K562 (cell line): ENCODE data around the gene PHF12. TPM values are rescaled to one million over a fixed set of nuclear protein-coding genes. Genes with fewer than 3 reads are reported as not detected.

Experiments
- ATAC-seq: fragments of 200-7000 bp; cut with Tn5 transposase; 3 replicates; pipeline ENCODE4 v1.9.1; 2020; ENCODE audit warnings: moderate library complexity
- BruUV-seq: library from RNA; stranded (reverse); fragments of 400-500 nt; replicated peaks from 2 replicates; lab custom pipeline; 2021; lab: Mats Ljungman, UMichigan
- CTCF ChIA-PET: fragments of 300-600 bp; formaldehyde crosslinking; extraction: SDS; loops from one replicate; lab custom pipeline; 2021; ENCODE audit warnings: low intra/inter-chr PET ratio; lab: Yijun Ruan, JAX
- POLR2A ChIA-PET: fragments of 300-600, 350-650 bp; sonication (Branson Sonifier 250); formaldehyde crosslinking; extraction: SDS; loops from one replicate; lab custom pipeline; 2021; ENCODE audit warnings: antibody characterized with exemption, inconsistent platforms; lab: Yijun Ruan, JAX
- DNase-seq, 4 experiments: peaks; one replicate each; pipeline versions ENCODE4 v3.0.0 to v3.0.0-alpha.2; 2011 to 2018; ENCODE audit warnings: low spot score in 3 of 4, mixed read lengths in 3 of 4; ENCODE audit errors: extremely low read depth in 1 of 4
- FAIRE-seq: peaks from 2 replicates; lab custom pipeline; 2011; peaks lifted over from hg19 to GRCh38; lab: Jason Lieb, UNC
- H2AFZ ChIP-seq: 2 replicates; pipeline ENCODE4 v1.6.0; 2011; ENCODE audit warnings: low read depth, low read length, control low read depth, inconsistent platforms
- H3K27ac ChIP-seq: fragments of 200-600 bp; 3 replicates; pipeline ENCODE4 v1.8.0; 2011; ENCODE audit warnings: low read depth, mild to moderate bottlenecking, control low read depth, inconsistent platforms, low read length, moderate library complexity, mixed read lengths; ENCODE audit errors: extremely low read depth
- H3K27me3 ChIP-seq, 2 experiments: fragments of 300-600 bp in 1 of 2; 2 replicates in 1 of 2; 3 replicates in 1 of 2; pipeline versions ENCODE4 v1.6.0 to v1.8.0; 2011; ENCODE audit warnings: inconsistent platforms in 2 of 2, low read length in 2 of 2, mild to moderate bottlenecking in 1 of 2, mixed read lengths in 1 of 2, moderate library complexity in 1 of 2; ENCODE audit not compliant: control insufficient read depth in 2 of 2, insufficient read depth in 2 of 2
- H3K36me3 ChIP-seq: fragments of 300-600 bp; 3 replicates; pipeline ENCODE4 v1.8.0; 2011; ENCODE audit warnings: mild to moderate bottlenecking, low read length, inconsistent platforms; ENCODE audit not compliant: control insufficient read depth, insufficient read depth
- H3K4me1 ChIP-seq, 2 experiments: fragments of 200-600 bp in 1 of 2; replicated peaks in 1 of 2; 2 replicates in 1 of 2; 3 replicates in 1 of 2; pipeline versions ENCODE4 v1.5.1 to v1.8.0; 2011; ENCODE audit warnings: inconsistent platforms in 2 of 2, low read length in 2 of 2, mild to moderate bottlenecking in 1 of 2, mixed read lengths in 1 of 2, moderate library complexity in 1 of 2; ENCODE audit not compliant: control insufficient read depth in 2 of 2, insufficient read depth in 2 of 2
- H3K4me2 ChIP-seq: 2 replicates; pipeline ENCODE4 v1.6.1; 2011; ENCODE audit warnings: low read length, control low read depth, inconsistent platforms, mixed read lengths; ENCODE audit not compliant: insufficient read depth
- H3K4me3 ChIP-seq: fragments of 200-600 bp; sonication (generic), shearing (Covaris generic); 2 replicates; pipeline ENCODE4 v1.5.1; 2016; ENCODE audit warnings: control low read depth, inconsistent platforms
- H3K79me2 ChIP-seq: fragments of 200-600 bp; 3 replicates; pipeline ENCODE4 v1.8.0; 2011; ENCODE audit warnings: low read length, inconsistent platforms; ENCODE audit not compliant: control insufficient read depth, insufficient read depth
- H3K9ac ChIP-seq, 2 experiments: 2 replicates each; pipeline versions ENCODE4 v1.6.0 to v1.6.1; 2011; ENCODE audit warnings: low read depth in 2 of 2, low read length in 2 of 2, control low read depth in 1 of 2, inconsistent platforms in 1 of 2, mild to moderate bottlenecking in 1 of 2, mixed read lengths in 1 of 2; ENCODE audit not compliant: insufficient read depth in 1 of 2
- H3K9me1 ChIP-seq: one replicate; pipeline ENCODE4 v1.6.0; 2011; ENCODE audit warnings: inconsistent platforms, mild to moderate bottlenecking, low read length, moderate library complexity; ENCODE audit not compliant: control insufficient read depth, insufficient read depth
- H3K9me3 ChIP-seq: replicated peaks from 2 replicates; pipeline ENCODE4 v1.5.1; 2011; ENCODE audit warnings: low read depth, low read length, inconsistent platforms; ENCODE audit not compliant: control insufficient read depth, insufficient read depth
- H4K20me1 ChIP-seq: replicated peaks from 2 replicates; pipeline ENCODE4 v1.6.1; 2011; ENCODE audit warnings: low read length, inconsistent platforms, mixed read lengths; ENCODE audit not compliant: control insufficient read depth, insufficient read depth
- PHB2 ChIP-seq: fragments of 450-650 bp; IDR thresholded peaks from 2 replicates; pipeline ENCODE4 v1.6.1; 2017; ENCODE audit warnings: low read depth
- PML ChIP-seq: IDR thresholded peaks from 2 replicates; pipeline ENCODE4 v1.6.1; 2012; ENCODE audit warnings: low read length, inconsistent platforms
- POLR2G ChIP-seq: fragments of 200-400 bp; formaldehyde crosslinking; IDR thresholded peaks from 2 replicates; pipeline ENCODE4 v1.6.1; 2017; ENCODE audit warnings: low read depth, mild to moderate bottlenecking, antibody characterized with exemption, low read length, moderate library complexity
- RBFOX2 ChIP-seq: fragments of 200-400 bp; formaldehyde crosslinking; IDR thresholded peaks from 2 replicates; pipeline ENCODE4 v1.6.1; 2017; ENCODE audit warnings: low read depth, mild to moderate bottlenecking, low read length, moderate library complexity
- SAFB2 ChIP-seq: fragments of 200-400 bp; formaldehyde crosslinking; IDR thresholded peaks from 2 replicates; pipeline ENCODE4 v1.6.1; 2018; ENCODE audit warnings: borderline replicate concordance, low read length, low read depth, moderate library complexity; ENCODE audit not compliant: severe bottlenecking
- ZNF165 ChIP-seq: fragments of 250-450 bp; sonication (Bioruptor Pico); IDR thresholded peaks from 2 replicates; pipeline ENCODE4 v1.4.0; 2020; ENCODE audit warnings: borderline replicate concordance
- WGBS: fragments of 100-300 bp; shearing (Covaris generic); methylation state at CpG from one replicate; pipeline ENCODE4 v1.1.6; 2016; ENCODE audit warnings: low coverage, mixed read lengths; ENCODE audit not compliant: insufficient coverage; ENCODE audit errors: missing lambda C conversion rate; 5-methylcytosine and 5-hydroxymethylcytosine counted together
- in situ Hi-C: fragments of 300-500 bp; cut with MboI; formaldehyde crosslinking; loops from 4 replicates; pipeline ENCODE4 v1.15.0; 2018; ENCODE audit warnings: inconsistent platforms, mixed read lengths
- intact Hi-C: fragments of 100-400 bp; cut with micrococcal nuclease; formaldehyde crosslinking; loops from 2 replicates; pipeline ENCODE4 v1.14.2; 2022
- polyA plus RNA-seq, 8 experiments: library from polyadenylated mRNA; depleted of rRNA in 4 of 8; stranded (reverse) in 5 of 8; unstranded in 3 of 8; fragments of >200 nt; fragmentation: Nextera tagmentation in 2 of 8; fragmentation: Illumina TruSeq in 1 of 8; extraction: Ambion mirVana in 2 of 8; extraction: Trizol in 1 of 8; gene quantifications; 2 replicates each; pipeline versions ENCODE4 v1.2.1 to v1.2.3, GENCODE V29; 2011 to 2014; ENCODE audit warnings: inconsistent platforms in 1 of 8, missing spikeins in 1 of 8
- total RNA-seq, 7 experiments: library from RNA; depleted of rRNA in 6 of 7; stranded (reverse); fragments of >200 nt in 6 of 7; fragmentation: Illumina TruSeq in 2 of 7; extraction: Trizol in 2 of 7; gene quantifications; 2 replicates each; pipeline versions ENCODE4 v1.2.1 to v1.2.3, GENCODE V29; 2011 to 2021; ENCODE audit warnings: low replicate concordance in 1 of 7

Gene PHF12
- total and polyA plus RNA-seq, 9 of the 15 experiments (the other 6 are each of a cell fraction or from before 2014, with no cell fraction given): 0.82 to 31.3 (median 13.5) TPM

DNA sequence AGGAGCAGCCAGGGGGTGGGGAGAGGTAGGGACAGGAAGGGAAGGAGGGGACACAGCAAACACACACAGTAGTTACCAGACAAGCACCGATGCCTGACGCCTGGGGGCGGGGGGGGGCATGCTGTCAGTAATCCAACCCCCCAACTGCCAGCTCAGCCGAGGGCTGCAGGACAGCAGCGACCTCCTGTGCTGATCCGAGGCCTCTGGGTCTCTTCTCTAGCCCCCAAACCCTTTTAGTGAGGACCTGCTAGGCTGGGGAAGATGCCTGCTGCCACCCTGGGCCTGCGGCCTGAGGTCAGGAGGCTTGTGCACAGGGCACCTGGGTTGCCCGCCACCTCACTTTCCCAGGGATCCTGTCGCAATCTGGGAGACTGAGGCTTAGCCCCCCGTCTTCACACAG, 65.4 kb downstream of the PHF12 start:
- Histone ChIP-seq H3K27me3 (no peaks in the 10 kb centered on the region), H2AFZ (no peak overlapping the region), H3K4me1 (peaks cover 0 to 36% of the 10 kb centered on the region in 2 experiments; a peak in 4 of 5 replicates), H3K36me3 (peaks cover 53% of the 10 kb centered on the region; the same call in 2 of the 3 replicates), H3K9ac (peak overlapping the region in 1 of 2 experiments; percentile 63; a peak in 2 of 4 replicates), H4K20me1 (no peaks in the 10 kb centered on the region; the same call in 1 of the 2 replicates), H3K79me2 (0 out of 3 replicates have a peak, but pooled peaks cover 3% of the 10 kb centered on the region), H3K4me3 (no peak overlapping the region), H3K9me3 (no peaks in the 10 kb centered on the region), H3K4me2 (no peak overlapping the region), H3K9me1 (no peaks in the 10 kb centered on the region), H3K27ac (no peak overlapping the region)
- in situ Hi-C loops (no loop called here), intact Hi-C loops (no loop called here)
- FAIRE-seq (no peak), ATAC-seq (no peak), DNase-seq (no peak)
- 88% methylated on average over 8 of the region's 10 CpGs for WGBS
- CTCF ChIA-PET: no interaction called here
- no TSS peak for BruUV-seq
- TF ChIP-seq POLR2G (peak; percentile 32; the same call in 1 of the 2 replicates), ZNF165 (CRISPR knock-in tag) (no peak), RBFOX2 (0 out of 2 replicates have a peak, but pooled peaks have one; percentile 24), PHB2 (no peak), SAFB2 (no peak), PML (no peak)
- POLR2A ChIA-PET: interaction anchor here (0.8 to 1.7 kb wide), 4 partner anchors 11 to 20 kb away, joined by 3 to 6 read pairs (median 4); partner anchors contain the start of gene FLOT2
